Ascending aorta (tissue), 2 donors: ENCODE results near the gene WIPF1. TPM values are rescaled to one million over a fixed set of nuclear protein-coding genes. Genes with fewer than 3 reads are reported as not detected.

Source experiments
- DNase-seq, 2 donors: peaks; one replicate each; pipeline ENCODE4 v3.0.0-alpha.2; 2019; ENCODE audit warnings: low spot score in 2 of 2
- H3K27ac ChIP-seq, 2 donors: fragments of 200-600 bp; sonication (generic); one replicate each; pipeline ENCODE4 v1.5.1; 2016 to 2017; ENCODE audit warnings: mild to moderate bottlenecking in 1 of 2
- H3K27me3 ChIP-seq: fragments of 200-600 bp; sonication (generic); one replicate; pipeline ENCODE4 v1.5.1; 2017
- H3K36me3 ChIP-seq, 2 donors: fragments of 200-600 bp; sonication (generic); one replicate each; pipeline ENCODE4 v1.5.1; 2016
- H3K4me1 ChIP-seq, 2 donors: fragments of 200-600 bp; sonication (generic); one replicate each; pipeline ENCODE4 v1.5.1; 2016 to 2017; ENCODE audit warnings: mild to moderate bottlenecking in 1 of 2
- H3K4me3 ChIP-seq, 2 donors: fragments of 200-600 bp; sonication (generic); one replicate each; pipeline ENCODE4 v1.5.1; 2016 to 2017; ENCODE audit warnings: mild to moderate bottlenecking in 1 of 2
- H3K9me3 ChIP-seq, 2 donors: fragments of 200-600 bp; sonication (generic); one replicate each; pipeline ENCODE4 v1.5.1; 2016
- intact Hi-C: fragments of 100-400 bp; cut with DNase I; formaldehyde crosslinking; loops from one replicate; pipeline ENCODE4 v1.15.1; 2023
- total RNA-seq: library from RNA; depleted of rRNA; stranded (reverse); fragments of >200 nt; gene quantifications from one replicate; pipeline ENCODE4 v1.1.0, GENCODE V29; 2016
- TF ChIP-seq, protein P1 (sequence below), 3 experiments: fragments of 200-600 bp in 2 of 3; fragments of 450-650 bp in 1 of 3; sonication (generic) in 2 of 3; IDR thresholded peaks; one replicate each; pipeline ENCODE4 v1.5.1; 2016 to 2019; ENCODE audit warnings: antibody characterized with exemption in 3 of 3, mild to moderate bottlenecking in 1 of 3, moderate library complexity in 1 of 3

Gene WIPF1
- total RNA-seq, 1 donor from 2014 or later = 26.1 TPM

DNA sequence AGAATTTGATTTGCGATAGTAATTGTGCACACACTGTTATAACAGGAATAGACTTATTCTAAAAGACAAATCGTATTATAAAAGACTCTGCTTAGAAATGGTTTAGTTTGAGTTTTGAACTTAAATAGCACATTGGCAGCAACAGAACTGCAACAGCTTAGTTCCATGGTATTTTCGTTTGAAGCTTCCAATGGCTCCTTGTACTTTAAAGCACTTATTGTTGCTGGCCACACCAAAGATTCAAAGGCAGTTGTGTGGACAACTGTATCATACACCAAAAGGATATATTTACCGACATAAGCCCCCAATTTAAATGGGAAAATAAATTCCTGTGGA, 627 bp downstream of the WIPF1 start:
- no peaks in the 10 kb centered on the region for H3K27me3 ChIP-seq
- no peak for DNase-seq
- TF ChIP-seq, protein P1, sequence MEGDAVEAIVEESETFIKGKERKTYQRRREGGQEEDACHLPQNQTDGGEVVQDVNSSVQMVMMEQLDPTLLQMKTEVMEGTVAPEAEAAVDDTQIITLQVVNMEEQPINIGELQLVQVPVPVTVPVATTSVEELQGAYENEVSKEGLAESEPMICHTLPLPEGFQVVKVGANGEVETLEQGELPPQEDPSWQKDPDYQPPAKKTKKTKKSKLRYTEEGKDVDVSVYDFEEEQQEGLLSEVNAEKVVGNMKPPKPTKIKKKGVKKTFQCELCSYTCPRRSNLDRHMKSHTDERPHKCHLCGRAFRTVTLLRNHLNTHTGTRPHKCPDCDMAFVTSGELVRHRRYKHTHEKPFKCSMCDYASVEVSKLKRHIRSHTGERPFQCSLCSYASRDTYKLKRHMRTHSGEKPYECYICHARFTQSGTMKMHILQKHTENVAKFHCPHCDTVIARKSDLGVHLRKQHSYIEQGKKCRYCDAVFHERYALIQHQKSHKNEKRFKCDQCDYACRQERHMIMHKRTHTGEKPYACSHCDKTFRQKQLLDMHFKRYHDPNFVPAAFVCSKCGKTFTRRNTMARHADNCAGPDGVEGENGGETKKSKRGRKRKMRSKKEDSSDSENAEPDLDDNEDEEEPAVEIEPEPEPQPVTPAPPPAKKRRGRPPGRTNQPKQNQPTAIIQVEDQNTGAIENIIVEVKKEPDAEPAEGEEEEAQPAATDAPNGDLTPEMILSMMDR (IDR thresholded peaks at IDR 0.05) = no peak
- H3K9me3 ChIP-seq = no peaks in the 10 kb centered on the region
- intact Hi-C loops = no loop called here
- peak overlapping the region; percentile 28 to 48 for H3K4me3 ChIP-seq
- H3K27ac ChIP-seq = peak overlapping the region; percentile 71 to 73
- no peaks in the 10 kb centered on the region for H3K36me3 ChIP-seq
- H3K4me1 ChIP-seq = peaks cover 3 to 55% of the 10 kb centered on the region in 2 donors

DNA sequence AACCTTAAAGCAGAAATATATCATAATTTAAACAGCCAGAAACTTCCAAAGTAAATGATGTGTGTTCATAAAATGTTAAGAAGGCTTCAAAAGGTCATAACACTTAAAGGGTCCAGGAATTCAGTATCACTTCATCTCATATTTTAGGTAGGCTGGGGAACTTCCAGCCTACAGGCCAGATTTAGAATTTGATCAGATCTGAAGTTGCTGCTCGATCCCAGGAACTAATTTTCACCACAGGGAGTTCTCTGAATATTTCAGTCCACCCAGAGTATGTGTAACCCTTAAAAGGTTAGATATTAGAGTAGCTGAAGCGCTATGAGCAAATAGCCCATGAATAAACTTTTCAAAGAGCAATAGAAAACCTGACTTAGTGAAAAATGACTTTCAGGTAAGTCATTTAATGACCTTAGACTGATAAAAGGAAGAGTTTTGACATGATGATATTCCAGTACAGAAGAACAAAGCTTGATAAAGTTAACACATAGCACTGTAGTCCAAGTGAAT, 1.7 kb downstream of the WIPF1 start:
- no peaks in the 10 kb centered on the region for H3K9me3 ChIP-seq
- no peaks in the 10 kb centered on the region for H3K27me3 ChIP-seq
- peaks cover 4 to 64% of the 10 kb centered on the region in 2 donors for H3K4me1 ChIP-seq
- TF ChIP-seq, protein P1 (IDR thresholded peaks at IDR 0.05) = no peak
- H3K27ac ChIP-seq = peak overlapping the region; percentile 71 to 73
- intact Hi-C loops = no loop called here
- no peak for DNase-seq
- no peaks in the 10 kb centered on the region for H3K36me3 ChIP-seq
- H3K4me3 ChIP-seq = peak overlapping the region; percentile 28 to 48

DNA sequence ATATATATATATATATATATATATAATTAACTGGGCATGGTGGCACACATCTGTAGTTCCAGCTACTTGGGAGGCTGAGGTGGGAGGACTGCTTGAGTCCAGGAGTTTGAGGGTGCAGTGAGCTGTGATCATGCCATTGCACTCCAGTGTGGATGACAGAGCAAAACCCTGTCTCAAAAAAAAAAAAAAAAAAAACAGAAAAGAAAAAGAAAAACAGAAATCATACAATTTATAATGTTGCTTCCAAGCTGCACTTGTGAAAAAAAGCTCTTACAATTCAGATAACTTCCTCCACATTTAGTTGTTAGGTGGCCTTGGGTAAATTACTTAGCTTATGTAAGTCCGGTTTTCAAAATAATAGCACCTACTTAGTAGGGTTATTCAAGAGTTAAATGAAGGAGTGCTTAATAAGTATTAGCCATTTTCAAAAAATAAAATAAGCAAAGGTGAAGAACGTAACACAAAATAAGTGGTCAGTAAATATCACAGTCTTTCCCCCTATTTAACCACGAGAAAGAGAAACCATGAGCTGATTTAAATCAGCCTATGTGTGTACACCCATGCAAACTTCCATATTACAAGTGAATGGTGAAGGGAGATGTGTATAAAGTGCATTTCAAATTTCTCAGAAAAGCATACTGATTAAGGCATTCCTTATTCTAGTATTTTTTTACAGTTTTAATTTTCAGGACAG, 2.3 kb downstream of the WIPF1 start:
- Histone ChIP-seq H3K27ac (peak overlapping the region; percentile 71 to 73), H3K36me3 (no peaks in the 10 kb centered on the region), H3K4me1 (peaks cover 6 to 71% of the 10 kb centered on the region in 2 donors), H3K9me3 (no peaks in the 10 kb centered on the region), H3K4me3 (peak overlapping the region; percentile 19 to 48), H3K27me3 (no peaks in the 10 kb centered on the region)
- no peak for DNase-seq
- TF ChIP-seq, protein P1 (IDR thresholded peaks at IDR 0.05) = no peak
- intact Hi-C loops = no loop called here

- DNase-seq = no peak
- Histone ChIP-seq H3K27me3 (no peaks in the 10 kb centered on the region), H3K4me1 (peaks cover 6 to 79% of the 10 kb centered on the region in 2 donors), H3K4me3 (no peak overlapping the region), H3K9me3 (no peaks in the 10 kb centered on the region), H3K36me3 (no peaks in the 10 kb centered on the region), H3K27ac (peak overlapping the region; percentile 50 to 57)
- intact Hi-C loops = no loop called here
- TF ChIP-seq, protein P1 (IDR thresholded peaks at IDR 0.05) = no peak
Measured at GRCh38 chr2:174594456-174594855, 3.1 kb downstream of the WIPF1 start.

DNA sequence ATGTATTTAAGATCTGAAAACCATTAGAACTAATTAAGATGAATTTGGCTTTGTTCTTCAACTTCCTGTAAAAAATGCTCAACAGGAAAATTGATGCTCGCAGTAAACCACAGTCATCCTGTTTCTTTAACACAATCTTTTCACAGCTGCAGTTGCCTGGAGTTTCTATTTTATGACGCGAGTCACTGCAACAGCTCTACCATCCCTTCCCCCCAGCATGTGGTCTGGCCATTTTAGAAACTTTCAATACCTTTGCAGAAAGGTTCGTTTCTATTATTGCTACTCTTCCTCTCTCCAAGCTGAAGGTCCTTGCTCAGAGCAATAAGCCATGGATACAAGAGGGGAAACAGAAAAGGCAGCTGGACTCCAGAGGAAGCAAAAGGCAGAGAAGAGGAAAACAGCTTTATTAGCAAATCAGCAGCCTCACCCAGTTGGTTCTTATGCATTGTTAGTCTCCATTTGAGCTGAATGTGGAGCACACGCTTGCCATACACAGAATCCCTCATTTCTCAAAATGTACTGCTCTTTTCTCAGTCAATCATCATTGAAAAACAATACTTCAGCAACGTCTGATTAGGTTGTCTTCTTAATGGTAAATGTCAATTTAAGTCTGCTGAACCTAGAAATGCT, 3.9 kb downstream of the WIPF1 start:
- Histone ChIP-seq H3K9me3 (no peaks in the 10 kb centered on the region), H3K4me1 (peaks cover 6 to 86% of the 10 kb centered on the region in 2 donors), H3K27ac (peak overlapping the region; percentile 50 to 57), H3K36me3 (no peaks in the 10 kb centered on the region), H3K27me3 (no peaks in the 10 kb centered on the region), H3K4me3 (peak overlapping the region; percentile 9 to 41)
- intact Hi-C loops = no loop called here
- TF ChIP-seq, protein P1 (IDR thresholded peaks at IDR 0.05) = no peak
- no peak for DNase-seq
